ENCODE data around the gene ZNF536.
"Not testable (repeated sequence)": the region's sequence is repeated elsewhere in the genome, so short reads cannot be mapped to it uniquely, and the experiment has no call there.

The ZNF536 gene

GRCh38 chr19:30419568-30420180 is 47.5 kb downstream of the ZNF536 start:
- DNase-seq (ENCODE audit: low read depth) = no peak

- no peak for DNase-seq (ENCODE audit: low read depth)
These were observed 48.1 kb downstream of the ZNF536 start for GRCh38 chr19:30420316-30420715.

GRCh38 chr19:30420881-30421280 is 48.7 kb downstream of the ZNF536 start:
- no peak for DNase-seq (ENCODE audit: low read depth)

- no peak for DNase-seq (ENCODE audit: low read depth)
These were observed 49.4 kb downstream of the ZNF536 start for GRCh38 chr19:30421571-30421970.

GRCh38 chr19:30423481-30423880 is 51.3 kb downstream of the ZNF536 start:
- DNase-seq (ENCODE audit: low read depth) = no peak

- DNase-seq (ENCODE audit: low read depth) = no peak
These were observed 54.0 kb downstream of the ZNF536 start for GRCh38 chr19:30425885-30426838.

- DNase-seq (ENCODE audit: low read depth) = no peak
These were observed 54.7 kb downstream of the ZNF536 start for GRCh38 chr19:30426864-30427263.

GRCh38 chr19:30428092-30428680 is 56.0 kb downstream of the ZNF536 start:
- DNase-seq (ENCODE audit: low read depth) = no peak

DNA sequence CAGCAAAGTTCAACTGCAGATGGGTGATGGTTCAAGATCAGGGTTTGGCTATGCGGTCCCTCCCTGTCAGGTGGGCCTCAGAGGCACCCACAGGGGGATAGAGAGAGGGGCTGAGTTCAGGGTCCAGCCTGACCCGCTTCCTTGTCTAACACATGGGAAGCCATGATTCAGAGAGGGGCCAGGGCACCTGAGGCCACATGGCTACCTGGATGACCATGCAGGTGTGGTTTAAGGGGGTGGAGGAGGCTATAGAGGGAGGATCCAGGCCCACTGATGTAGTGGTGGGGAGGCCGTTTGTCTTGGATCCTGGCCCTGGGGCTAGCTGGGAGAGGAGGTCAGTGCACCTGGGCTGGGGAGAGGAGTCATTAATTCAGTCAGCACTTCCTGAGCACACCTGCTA is 56.7 kb downstream of the ZNF536 start:
- no peak for DNase-seq (ENCODE audit: low read depth)

DNA sequence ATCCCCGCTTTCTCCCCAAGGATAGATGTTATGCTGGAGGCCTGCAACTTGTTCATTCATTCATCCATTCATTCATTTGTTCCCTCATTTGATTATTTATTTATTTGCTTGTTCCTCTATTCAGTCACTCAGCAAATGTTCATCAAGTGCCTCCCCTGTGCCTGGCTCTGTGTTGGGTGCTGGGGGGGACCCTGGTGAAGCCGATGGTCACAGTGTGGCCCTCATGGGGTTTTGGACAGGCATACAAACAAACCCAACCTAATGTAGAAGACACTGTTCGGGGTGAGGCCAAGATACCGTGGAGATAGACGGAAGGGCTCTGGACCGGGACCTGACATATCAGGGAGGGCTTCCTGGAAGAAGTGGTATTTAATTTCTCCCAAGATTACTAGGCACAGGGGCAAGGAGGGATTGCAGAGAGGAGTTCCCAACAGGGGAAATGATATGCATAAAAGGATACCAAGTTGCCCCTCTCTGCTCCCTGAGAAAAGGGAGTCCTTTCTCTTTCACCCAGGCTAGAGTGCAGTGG is 58.1 kb downstream of the ZNF536 start:
- DNase-seq (ENCODE audit: low read depth) = no peak

- DNase-seq (ENCODE audit: low read depth) = no peak
These were observed 59.4 kb downstream of the ZNF536 start for GRCh38 chr19:30431591-30431990.

DNA sequence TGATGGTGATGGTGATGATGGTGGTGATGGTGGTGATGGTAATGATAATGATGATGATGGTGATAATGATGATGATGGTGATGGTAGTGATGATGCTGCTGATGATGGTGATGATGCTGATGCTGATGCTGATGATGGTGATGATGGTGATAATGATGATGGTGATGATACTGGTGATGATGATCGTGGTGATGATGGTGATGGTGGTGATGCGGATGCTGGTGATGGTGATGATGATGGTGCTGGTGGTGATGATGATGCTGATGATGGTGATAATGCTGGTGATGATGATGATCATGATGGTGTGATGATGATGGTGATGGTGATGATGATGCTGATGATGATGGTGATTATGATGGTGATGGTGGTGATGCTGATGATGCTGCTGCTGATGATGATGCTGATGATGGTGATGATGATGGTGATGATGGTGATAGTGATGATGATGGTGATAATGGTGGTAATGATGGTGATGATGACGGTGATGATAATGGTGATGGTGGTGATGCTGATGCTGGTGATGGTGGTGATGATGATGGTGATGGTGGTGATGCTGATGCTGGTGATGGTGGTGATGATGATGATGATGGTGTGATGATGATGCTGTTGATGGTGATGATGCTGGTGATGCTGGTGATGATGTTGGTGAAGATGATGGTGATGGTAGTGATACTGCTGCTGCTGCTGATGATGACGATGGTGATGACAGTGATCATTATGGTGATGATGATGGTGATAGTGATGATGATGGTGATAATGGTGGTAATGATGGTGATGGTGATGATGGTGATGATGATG is 62.8 kb downstream of the ZNF536 start:
- no peak for DNase-seq (ENCODE audit: low read depth)

- no peak for DNase-seq (ENCODE audit: low read depth)
These were observed 65.7 kb downstream of the ZNF536 start for GRCh38 chr19:30437869-30438268.

- DNase-seq (ENCODE audit: low read depth) = no peak
These were observed 67.1 kb downstream of the ZNF536 start for GRCh38 chr19:30439310-30439709.

GRCh38 chr19:30441011-30441410 is 68.8 kb downstream of the ZNF536 start:
- no peak for DNase-seq (ENCODE audit: low read depth)

GRCh38 chr19:30442674-30443073 is 70.5 kb downstream of the ZNF536 start:
- DNase-seq (ENCODE audit: low read depth) = no peak

- DNase-seq (ENCODE audit: low read depth) = no peak
These were observed 71.5 kb downstream of the ZNF536 start for GRCh38 chr19:30443531-30444252.

- DNase-seq (ENCODE audit: low read depth) = no peak
These were observed 72.1 kb downstream of the ZNF536 start for GRCh38 chr19:30444253-30444671.

DNA sequence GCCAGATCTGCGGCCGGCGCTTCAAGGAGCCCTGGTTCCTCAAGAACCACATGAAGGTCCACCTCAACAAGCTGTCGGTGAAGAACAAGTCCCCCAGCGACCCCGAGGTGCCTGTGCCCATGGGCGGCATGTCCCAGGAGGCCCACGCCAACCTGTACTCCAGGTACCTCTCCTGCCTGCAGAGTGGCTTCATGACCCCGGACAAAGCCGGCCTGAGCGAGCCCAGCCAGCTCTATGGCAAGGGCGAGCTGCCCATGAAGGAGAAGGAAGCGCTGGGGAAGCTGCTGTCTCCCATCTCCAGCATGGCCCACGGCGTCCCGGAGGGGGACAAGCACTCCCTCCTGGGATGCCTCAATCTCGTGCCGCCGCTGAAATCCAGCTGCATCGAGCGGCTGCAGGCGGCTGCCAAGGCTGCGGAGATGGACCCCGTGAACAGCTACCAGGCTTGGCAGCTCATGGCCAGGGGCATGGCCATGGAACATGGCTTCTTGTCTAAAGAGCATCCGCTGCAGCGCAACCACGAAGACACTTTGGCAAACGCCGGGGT is 72.6 kb downstream of the ZNF536 start:
- DNase-seq (ENCODE audit: low read depth) = no peak

GRCh38 chr19:30445385-30445784 is 73.2 kb downstream of the ZNF536 start:
- DNase-seq (ENCODE audit: low read depth) = no peak

- not testable (repeated sequence) for DNase-seq (ENCODE audit: low read depth)
These were observed 73.9 kb downstream of the ZNF536 start for GRCh38 chr19:30446120-30446519.

Data from activated T-cell treated with anti-CD3 and anti-CD28 coated beads for 24 hours (primary cell).